ENCODE results near the gene FAM78B. TPM values are rescaled to one million over a fixed set of nuclear protein-coding genes. Genes with fewer than 3 reads are reported as not detected.

The FAM78B gene
- polyA plus RNA-seq, 3 donors, result 0.76 to 3.2 (median 1.1) TPM

DNA sequence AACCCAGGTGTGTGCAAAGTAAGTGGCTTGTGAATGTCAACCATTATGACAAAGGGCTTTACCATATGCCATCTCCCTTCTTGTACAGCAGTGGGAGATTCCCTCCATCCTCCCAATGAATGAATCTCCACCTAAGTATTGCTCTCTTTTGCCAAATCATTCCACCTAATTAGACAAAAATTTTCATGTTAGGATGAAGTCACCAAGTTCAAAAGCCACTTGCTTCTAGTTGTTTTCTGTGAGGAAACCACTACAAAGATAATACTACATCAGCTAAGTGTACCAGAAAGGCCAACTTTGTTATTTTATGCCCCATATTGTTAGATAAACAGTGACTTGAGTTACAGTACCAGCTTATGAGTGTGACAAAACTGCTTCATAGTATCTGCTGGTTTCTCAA is 34.3 kb downstream of the FAM78B start:
- DNase-seq (ENCODE audit: extremely low read depth in 1 of 11, low read depth in 9 of 11, low spot score in 4 of 11), result no peak

DNA sequence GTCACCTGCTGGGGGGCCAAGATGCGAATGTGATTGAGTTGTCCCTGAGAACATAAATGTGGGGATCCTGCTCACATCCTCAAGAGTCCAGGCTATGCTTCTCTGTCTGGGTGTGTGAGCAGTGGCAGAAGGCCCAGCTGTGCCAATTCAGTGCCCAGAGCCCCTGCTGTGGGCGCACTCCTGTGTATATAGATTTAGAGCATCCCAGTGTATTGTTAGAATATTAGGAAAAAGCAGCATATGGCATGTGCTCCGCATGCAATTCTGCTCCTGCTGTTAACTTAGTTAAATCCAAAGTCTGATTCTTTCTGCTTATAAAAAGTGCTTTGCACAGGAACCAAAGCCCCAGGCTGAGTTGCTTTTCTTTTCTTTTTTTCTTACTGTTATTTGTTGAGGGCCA is 37.8 kb downstream of the FAM78B start:
- no peak for DNase-seq (ENCODE audit: extremely low read depth in 1 of 11, low read depth in 9 of 11, low spot score in 4 of 11)

DNA sequence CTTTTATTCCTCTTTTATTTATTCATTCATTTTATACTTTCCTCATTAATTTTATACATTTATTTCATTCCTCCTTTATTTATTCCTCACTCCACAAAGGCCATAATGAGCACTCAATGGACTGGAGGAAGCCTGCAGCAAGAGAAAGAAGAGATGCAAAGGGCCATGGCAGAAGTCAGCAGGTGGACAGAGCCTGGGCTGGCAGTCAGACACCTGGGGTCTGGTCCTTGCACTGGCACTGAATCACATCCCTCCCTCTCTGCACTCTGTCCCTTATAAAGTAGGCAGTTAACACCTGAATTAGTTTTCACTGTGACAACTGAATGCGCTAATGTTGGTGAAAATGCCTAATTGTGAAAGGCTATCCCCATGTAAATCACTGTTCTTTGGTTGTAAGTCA is 38.6 kb downstream of the FAM78B start:
- no peak for DNase-seq (ENCODE audit: extremely low read depth in 1 of 11, low read depth in 9 of 11, low spot score in 4 of 11)

DNA sequence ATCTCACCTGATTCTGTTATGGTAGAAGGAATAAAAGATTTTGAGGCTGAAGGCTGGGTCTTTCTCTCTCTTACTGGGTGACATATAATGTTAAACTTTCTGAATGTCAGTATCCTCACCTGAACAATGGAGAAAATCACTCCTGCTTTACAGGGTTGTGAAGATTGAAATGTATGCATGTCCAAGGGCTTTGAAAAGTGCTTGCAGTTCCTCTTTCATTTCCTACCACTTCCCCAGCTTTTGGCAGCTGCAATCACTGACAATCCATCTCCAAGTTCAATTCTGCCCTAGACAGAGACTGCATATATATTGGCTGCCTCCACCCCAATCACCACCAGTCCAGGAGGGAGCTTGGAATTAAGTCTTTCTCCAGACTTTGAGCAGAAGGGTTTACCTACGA is 39.8 kb downstream of the FAM78B start:
- DNase-seq (ENCODE audit: extremely low read depth in 1 of 11, low read depth in 9 of 11, low spot score in 4 of 11), result no peak

DNA sequence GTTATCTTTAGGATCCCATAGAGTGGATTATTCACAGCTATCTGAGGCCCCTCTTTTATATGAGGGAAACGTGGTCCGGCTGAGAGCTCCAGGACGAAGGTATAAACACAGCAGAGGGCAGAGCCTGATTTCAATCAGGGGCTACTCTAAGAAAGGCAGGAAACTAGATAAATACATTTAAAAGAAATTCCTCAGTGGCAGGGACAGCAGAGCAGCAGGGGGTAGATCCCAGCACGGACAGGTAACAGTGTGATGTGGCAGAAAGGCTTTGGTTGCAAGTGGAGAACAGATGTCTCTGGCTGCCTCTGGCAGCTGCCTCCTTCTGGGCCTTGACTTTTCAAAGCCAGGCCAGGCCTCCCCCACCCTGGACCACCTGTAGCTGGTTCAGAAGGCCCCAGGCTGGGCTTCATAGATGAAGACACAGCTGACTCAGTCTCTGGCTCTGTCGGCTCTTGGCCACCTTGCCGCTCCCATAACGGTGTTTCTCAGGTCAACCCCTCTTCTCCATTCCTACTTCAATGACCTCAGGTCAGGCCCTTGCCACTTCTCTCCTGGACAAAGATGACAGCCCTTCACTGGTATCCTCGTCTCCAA is 43.8 kb downstream of the FAM78B start:
- DNase-seq (ENCODE audit: extremely low read depth in 1 of 11, low read depth in 9 of 11, low spot score in 4 of 11), result no peak

GRCh38 chr1:166121010-166121409 is 45.8 kb downstream of the FAM78B start:
- no peak for DNase-seq (ENCODE audit: extremely low read depth in 1 of 11, low read depth in 9 of 11, low spot score in 4 of 11)

DNA sequence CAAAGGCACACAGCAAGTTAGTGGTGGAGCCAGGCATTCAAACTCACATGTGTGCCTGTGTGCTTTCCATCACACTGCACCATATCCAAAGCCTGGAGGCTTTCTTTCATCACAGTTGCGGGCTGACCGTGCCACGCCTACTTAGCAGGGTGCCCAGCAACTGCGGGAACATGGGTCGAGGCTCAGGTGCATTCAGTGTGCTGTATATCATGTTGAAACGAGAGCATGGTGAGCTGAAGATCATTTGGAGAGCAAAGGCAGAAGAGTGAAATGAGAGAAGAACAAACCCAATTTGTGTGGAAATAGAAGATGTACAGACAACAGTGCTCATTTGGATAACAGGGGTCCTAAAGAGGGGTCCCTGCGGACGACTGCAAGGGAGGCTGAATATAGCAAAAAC is 46.5 kb downstream of the FAM78B start:
- no peak for DNase-seq (ENCODE audit: extremely low read depth in 1 of 11, low read depth in 9 of 11, low spot score in 4 of 11)

DNA sequence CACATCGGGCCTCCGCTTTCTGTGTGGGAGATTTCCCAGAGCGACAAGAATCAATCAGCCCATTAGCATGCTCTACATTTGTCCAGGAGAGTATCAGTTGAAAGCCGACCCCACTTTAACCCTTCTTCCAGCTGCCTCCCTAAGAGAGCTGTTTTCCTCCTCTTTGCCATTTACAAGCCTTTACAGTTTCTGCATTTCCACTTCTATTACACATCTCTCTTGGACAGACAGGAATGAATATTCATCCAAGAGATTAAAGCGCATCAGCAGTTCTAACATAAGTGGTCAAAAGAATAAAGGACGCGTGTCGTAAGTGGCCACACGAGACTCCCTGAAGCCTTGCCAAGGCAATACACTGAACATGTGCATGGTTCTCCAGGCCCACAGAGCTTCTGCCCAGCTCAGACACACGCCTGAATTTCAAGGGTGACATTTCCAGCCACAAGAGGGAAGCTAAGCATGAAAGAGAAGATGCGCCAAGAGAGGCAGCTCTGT is 47.3 kb downstream of the FAM78B start:
- DNase-seq (ENCODE audit: extremely low read depth in 1 of 11, low read depth in 9 of 11, low spot score in 4 of 11), result no peak

DNA sequence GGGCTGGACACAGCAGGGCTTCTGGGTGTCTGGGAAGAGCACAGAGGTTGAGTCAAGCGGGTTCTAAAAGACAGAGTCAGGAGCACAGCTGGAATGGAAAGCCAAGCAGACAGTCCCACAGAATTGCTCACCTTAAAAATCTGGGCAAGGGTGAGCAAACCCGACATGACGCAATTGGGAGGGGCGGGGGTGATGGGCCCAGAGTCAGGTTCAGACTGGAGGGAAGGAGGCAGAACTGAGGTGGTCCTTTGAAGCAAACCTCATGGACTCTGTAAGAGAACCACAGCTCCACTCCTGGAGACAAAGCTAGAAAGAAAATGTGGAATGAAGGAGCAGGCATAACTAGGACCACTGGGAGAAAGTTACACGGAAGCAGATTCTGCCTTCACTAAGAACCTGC is 49.0 kb downstream of the FAM78B start:
- DNase-seq (ENCODE audit: extremely low read depth in 1 of 11, low read depth in 9 of 11, low spot score in 4 of 11), result no peak

DNA sequence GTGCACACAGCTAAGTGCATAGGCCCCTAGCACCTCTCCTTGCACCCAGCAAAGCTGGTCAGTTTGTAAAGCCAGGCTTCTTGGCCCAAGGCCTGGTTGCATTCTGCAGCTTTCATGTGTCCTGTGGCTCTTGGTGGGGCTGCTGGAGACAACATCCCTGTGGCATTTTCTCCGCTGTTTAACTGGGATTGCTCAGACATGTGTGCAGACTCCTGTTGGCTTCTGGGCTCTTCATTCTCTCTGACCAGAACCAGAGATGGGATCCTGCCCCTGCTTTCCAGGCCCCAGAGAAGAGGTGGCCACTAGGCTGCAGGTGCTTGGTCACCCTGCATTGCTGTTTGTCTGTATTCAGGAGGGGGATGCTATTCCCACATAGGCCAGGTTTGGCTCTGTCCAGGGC is 50.8 kb downstream of the FAM78B start:
- DNase-seq (ENCODE audit: extremely low read depth in 1 of 11, low read depth in 9 of 11, low spot score in 4 of 11), result no peak

DNA sequence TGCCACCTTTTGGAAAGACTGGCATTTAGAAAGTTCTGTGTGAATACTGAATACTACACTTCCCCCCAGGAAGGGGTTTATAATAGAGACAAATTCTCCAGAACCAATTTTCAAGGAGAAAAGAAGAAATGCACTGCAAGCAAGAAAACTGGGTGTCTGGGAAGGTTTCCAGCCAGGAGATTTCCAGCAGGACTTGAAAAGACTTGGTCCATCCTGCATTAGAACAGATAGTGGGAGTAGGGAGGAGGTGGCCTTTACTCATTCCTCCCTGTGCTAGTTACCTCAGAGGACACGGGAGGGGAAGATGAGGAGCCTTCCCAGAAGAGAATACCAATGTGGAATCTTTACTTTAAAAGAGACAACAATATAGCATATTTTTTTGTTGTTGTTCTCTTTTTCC is 52.4 kb downstream of the FAM78B start:
- no peak for DNase-seq (ENCODE audit: extremely low read depth in 1 of 11, low read depth in 9 of 11, low spot score in 4 of 11)

DNA sequence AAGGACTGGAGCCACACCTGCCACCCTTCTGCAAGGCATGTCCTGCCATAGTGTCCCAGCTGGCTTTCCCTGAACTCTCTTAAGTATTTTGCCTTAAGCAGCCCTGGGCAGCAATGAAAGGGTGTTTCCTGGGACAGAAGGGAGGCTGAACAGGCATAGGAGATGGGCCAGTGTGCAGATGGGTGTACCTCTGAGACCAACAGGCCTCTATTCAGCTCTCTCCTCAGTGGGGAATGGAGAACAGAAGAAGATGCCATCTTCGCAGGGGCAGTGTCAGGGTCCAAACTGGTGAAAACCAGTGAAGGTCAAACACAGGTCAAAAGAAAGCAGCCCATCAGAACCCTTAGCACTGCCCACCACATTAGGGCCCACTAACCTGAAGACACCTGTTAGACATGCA is 53.2 kb downstream of the FAM78B start:
- DNase-seq (ENCODE audit: extremely low read depth in 1 of 11, low read depth in 9 of 11, low spot score in 4 of 11), result no peak

DNA sequence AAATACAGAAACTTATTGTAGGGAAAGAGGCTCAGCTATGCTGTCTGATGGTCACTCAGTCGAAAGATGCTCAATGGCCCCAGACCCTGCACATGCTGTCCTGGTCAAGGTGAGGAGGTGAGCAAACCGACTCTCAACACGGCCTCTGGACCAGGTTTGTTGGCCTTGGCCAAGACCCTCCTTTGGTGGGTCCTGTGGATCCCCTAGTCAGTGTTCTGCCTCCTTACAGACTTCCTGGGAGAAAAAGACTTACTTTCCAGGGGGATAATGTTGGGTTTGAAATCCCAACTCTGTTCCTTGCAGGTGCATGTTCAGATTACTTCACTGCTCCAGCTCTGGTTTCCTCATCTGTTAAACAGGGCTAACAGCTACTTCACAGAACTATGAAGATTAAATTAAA is 53.8 kb downstream of the FAM78B start:
- DNase-seq (ENCODE audit: extremely low read depth in 1 of 11, low read depth in 9 of 11, low spot score in 4 of 11), result no peak

DNA sequence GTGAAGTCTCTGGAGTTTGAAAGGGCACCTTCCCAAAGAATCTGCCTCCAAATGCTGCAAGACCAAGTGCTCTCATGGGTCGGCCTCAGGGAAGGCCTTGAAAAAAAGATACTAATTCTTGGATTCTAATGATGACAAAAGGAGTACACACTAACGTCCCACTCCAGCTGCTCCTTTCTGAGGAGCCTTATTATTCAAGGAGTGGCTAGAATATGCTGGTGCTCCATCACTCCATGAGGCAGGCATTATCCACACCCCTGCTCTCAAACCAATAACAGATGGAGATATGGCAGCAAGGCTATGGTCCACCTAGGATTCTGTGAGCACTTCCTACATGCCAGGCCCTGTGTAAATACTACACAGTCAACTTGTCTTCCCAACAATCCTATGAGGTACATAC is 54.4 kb downstream of the FAM78B start:
- no peak for DNase-seq (ENCODE audit: extremely low read depth in 1 of 11, low read depth in 9 of 11, low spot score in 4 of 11)

DNA sequence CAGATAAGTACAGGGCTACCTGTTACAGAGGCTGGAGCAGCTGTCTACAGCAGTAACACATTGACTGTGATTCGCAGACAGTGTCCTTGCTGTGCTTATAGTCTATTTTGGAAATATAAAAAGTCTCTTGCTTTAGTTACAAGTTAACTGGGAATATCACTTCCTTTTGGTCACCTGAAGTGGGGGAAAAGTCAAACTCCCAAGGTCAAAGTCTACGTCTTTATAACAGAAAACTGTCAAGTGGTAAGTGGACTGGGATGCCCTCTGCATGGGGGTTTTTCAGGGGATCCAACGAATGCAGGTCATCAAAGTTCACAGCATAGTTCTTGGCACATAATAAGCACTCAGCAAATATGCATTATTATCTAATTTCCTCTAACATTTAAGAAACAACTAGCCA is 55.4 kb downstream of the FAM78B start:
- no peak for DNase-seq (ENCODE audit: extremely low read depth in 1 of 11, low read depth in 9 of 11, low spot score in 4 of 11)

- peak in 7 of 11 donors; percentile 13 to 55 (median 36) for DNase-seq (ENCODE audit: extremely low read depth in 1 of 11, low read depth in 9 of 11, low spot score in 4 of 11)
These were observed 76.6 kb downstream of the FAM78B start for GRCh38 chr1:166090244-166090643.

GRCh38 chr1:166089804-166090203 is 77.0 kb downstream of the FAM78B start:
- no peak for DNase-seq (ENCODE audit: extremely low read depth in 1 of 11, low read depth in 9 of 11, low spot score in 4 of 11)

DNA sequence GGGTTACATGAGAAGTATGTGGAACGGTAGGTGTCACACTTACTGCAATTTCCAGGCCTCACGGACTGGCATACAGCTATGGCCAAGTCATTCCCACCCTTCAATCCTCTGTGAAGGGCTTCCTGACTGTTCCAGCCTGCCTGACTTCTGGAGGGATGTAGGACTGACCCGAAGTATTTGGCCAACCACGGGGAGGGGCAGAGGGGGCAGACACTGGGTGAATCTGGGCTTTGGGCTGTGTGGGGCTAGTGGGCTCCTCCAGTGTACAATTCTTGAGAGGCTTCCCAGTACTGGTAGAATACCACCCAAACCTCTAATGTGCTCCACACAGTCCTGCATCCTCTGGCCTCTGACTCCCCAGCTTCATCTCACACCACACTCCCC is 78.2 kb downstream of the FAM78B start:
- DNase-seq (ENCODE audit: extremely low read depth in 1 of 11, low read depth in 9 of 11, low spot score in 4 of 11), result no peak

DNA sequence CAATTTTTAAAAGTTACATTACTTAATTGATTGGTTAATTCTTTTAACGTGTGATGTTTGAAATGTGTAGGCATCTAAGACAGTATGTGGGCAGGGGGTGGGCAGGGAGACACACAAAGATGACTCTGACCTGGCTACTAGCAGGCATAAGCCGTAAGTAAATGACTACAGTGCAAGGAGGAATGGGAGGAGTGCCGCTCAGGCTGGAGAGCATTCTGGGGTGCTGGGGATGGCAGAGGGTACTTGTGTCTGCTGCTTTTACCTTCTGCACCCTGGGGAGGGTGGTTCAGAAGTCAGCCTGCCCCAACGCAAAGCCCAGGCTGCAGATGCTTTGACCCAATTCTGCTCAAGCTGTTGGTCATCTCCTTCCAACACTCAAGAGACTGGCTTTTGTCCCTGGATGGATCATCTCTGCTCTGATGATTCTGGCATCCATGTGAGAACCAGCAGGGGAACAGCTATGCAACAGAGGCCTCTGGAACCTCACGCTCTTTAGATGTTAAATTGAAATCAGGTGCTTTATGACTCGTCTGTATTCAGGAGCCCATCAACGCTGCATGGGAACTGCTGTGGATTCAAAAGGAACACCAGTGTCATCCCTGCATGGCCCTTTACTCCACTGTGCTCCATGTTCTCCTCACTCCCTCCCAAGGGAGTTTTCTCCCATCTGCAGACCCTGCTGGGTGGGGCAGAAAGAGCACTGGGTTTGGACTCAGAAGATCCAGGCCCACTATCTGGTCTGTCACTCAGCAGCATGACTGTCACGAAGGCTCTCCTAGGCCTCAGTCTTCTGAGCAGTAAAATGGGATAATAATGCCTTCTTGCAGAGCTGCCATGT is 78.8 kb downstream of the FAM78B start:
- no peak for DNase-seq (ENCODE audit: extremely low read depth in 1 of 11, low read depth in 9 of 11, low spot score in 4 of 11)

DNA sequence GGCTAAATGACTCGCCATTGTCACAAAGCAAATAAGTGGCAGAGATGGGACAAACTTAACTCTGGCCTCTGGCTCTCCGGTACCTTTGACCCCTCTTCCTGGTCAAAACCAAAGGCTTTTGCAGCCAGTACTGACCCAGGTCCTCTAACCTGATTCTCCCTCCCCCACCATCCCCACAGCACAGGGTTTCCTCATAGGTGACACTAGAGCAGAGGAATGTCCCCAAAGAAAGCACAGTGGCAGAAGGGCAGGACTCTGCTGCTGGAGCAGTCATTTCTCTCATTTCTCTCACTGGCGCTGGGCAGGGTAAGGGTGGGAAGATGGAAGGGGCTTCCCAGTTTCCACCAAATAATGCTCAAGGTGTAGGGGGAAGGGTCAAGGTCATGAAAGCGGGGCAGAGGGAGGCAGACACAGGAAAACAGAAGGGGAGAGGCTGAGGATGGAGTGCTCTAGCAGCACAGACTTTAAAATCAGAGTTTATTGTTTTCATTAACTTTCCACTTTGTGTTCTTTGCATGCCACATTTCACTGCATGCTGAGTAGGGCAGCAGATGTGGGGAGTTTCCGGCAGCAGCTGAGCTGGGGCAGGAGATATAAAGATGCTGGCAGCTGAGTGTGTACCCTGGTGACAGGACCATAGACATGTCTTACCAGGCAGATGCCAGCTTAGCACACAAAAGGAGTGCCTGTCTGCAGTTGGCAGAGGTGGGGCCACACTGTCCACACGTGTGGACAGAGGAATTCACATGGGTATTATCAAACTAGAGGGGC is 80.5 kb downstream of the FAM78B start:
- no peak for DNase-seq (ENCODE audit: extremely low read depth in 1 of 11, low read depth in 9 of 11, low spot score in 4 of 11)

Measured in renal cortex interstitium (tissue), 11 donors.